NCI-H774 (cell line): Measurements from ENCODE around the gene GASK1A.

Experiments
- DNase-seq: peaks from one replicate; lab custom pipeline; 2025; lab: John Stamatoyannopoulos, UW

GASK1A gene

DNA sequence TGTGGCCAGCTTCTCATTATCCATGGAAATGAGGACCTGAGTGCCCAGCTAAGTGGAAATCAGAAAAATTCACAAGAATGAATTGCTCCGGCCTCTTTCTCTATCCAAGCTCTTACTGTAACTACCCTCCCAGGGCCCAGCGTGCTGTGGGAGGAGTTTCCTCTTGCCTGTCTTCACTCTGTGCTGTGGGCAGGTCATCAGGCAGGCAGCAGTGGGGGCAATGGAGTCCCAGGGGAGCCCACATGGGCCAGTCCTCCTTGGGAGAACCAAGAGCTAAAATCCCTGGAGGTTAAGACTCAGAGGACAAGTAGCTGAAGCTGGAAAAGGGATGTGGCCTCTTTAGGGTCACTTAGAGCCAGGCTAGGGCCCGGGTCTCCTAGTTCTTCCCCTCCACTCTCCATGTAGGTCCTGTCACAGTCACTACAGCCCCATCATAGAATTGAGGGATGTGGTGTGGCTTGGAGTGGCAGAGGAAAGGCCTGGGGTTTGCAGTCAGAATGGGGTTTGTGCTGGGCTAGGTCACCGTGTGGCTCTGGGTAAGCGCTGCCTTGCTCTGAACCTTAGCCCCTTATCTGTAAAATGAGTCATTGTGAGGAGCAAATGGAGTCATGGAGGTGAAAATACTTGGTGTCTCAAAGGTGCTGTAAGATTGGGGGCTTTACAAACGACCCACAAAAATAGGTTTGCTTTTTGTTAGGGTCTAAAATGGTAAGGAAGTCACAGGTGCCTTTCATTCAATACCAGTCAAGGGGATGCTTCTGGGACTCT is 3.7 kb downstream of the GASK1A start:
- DNase-seq: no peak

DNA sequence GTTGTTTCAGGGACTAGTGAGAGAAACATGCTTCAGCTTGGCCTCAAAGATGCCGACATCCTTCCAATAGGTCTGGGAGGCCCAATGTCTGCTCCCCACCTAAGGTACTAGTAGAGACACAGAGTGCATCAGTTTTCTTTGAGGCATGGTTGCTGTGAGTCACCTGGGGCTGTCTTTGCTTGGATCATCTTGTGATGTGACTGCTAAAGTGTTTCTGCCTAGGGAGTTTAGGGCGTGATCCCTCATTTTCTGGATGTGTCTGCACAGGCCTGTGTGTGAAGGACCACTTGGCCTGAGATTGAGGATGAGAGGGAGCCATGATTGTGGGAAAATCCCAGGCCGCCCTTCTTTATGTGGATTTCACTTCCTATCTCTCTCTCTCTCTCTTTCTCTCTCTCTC is 4.8 kb downstream of the GASK1A start:
- DNase-seq: no peak

DNA sequence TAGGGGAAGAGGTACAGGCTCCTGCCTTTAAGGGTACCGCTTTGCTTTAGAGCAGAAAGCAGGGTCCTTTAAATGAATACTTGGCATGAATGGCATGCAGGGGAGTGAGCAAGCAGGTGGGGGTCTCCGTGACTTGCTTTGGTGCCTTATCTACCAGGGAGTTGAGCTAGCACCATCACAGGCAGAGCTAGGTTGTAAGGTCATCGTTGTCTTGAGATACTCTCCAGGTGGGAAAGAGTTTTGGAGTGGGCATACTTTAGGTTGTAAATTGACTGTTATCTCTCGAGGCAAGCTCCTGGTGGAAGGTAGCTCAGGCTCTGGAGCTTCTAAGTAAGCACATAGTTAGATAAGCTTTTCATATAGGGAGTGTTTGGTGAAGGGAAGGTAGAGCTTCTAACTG is 5.6 kb downstream of the GASK1A start:
- no peak for DNase-seq

DNA sequence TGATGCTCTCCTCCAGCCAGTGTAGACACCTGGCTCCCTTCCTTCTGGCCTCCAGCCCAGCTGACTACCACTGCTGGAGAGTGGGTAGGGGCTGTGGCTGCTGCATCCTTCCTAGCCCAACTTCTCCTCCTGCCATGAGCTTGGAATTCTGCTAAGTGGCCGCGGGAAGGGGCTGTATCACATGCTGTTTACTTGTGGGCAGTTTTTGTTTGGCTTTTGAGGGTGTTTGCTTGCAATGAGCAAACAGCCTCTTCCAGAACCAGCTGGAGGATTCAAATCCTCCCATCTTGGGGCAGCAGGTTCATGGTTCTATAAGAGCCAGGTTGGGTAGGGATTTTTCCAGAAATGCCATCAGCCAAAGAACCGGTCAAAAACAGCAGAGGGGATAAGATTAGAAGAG is 9.0 kb downstream of the GASK1A start:
- no peak for DNase-seq

DNA sequence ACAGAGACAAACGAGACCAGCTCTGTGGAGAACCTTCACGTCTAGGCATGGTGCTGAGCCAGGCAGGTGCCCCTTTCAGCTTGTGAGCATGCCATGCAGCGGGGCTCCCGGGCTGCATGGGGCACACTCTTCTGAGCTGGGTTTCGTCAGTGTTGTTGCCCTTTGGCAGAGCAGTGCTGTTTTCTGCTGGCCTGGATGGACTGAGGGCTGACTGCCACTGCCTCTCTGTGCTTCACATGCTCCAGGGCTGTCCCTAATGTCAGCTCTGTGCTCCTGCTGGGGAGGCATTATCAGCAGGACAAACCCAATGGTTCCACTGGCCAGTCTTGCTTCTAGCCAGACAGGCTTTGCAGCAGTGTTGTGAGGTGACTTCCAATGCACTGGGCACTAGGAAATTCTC is 9.5 kb downstream of the GASK1A start:
- no peak for DNase-seq

DNA sequence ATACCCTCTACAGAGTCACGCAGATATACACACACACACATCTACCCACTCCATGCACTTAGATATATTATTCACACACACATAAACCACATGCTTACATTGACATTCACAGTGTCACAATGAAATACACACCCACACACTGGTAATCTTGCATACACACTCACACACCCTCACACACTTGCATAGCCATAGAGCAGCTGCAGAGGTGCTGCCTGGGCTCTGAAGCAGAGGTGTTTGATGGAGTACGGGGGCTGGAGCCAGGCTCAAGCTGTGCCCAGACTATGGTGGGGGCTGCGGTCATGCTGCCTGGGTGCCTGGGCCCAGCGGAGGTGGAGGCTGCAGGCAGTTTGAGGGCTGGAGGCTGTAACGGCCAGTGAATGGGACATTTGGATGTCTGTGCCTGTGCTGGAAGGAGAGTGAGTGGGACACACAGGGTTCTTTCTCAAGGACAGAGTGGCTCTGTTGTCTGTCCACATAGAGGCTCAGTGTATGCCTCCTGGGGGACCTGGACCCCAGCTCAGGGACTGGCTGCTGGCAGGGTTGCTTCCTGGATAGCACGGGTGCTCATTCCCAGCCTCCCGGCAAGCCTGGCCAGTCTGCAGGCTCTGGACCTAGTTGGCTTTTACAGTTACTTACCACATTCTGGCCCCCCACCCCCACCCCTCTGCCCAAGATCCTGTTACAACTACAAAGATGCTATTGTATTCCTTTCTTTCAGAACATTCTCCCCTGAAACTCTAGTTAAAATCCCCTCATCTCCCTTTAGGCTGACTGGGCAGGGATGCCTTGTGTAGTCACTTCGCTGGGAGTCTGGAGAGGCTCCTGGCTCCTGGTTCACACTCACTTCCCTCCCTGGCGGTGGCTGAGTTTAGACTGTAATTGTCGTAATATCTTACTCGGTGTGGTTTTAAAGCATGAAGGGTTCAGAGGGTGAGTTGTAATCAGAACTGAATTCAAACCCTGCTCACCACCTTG is 12.5 kb downstream of the GASK1A start:
- DNase-seq: no peak

DNA sequence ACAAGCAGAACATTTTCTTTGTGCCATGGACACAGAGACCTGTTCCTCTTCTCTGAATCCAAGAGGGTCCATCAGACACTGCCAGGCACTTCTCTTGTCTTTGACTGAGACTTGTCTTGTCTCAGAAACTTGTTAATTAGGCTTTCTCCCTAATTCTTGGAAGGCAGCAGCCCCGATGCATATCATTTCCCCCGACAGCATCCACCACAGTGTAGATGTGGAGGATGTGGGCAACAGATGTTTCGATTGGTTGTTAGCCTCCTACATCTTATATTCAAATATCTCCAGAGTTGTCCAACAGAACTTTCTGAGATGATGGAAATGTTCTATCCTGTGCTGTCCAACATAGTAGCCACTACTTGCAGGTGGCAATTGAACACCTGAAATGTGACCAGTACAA is 15.5 kb downstream of the GASK1A start:
- no peak for DNase-seq

DNA sequence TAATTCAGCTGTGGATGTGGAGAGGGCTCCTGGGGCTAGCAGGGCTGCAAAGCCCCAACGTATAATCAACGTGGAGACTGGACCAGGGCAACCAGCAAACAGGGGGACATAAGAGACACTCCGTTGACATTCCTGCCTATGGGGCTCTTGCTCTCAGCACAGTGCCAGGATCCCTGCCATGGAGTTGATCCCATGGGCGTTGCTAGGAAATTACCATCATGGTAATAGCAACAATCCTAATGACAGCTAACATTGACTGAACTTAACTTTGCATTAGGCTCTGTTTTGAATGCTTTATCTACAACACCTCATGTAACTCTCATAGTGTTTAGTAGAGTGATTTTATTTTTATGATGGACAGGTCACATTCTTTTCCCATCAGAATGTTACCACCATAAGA is 16.9 kb downstream of the GASK1A start:
- DNase-seq: no peak

DNA sequence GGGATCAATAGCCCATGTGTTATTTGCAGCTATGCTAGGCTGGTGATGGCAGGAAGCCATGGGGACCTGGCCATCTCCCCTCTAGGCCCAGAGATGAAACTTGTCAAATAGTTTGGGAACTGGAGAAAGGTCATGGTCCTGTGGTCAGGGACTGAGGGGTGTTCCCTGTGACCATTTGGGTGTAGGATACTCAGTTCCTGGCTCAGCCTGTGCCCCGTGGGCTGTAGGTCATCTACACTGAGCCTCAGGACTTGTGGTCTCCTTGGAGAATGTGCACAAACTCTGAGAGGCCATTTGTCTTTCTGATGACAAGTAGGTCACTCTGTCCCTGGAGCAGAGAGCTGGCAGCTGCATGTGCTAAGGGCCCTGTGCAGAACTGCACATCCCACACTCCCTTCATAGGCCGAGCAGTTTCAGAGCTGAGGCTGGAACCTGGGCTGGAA is 17.5 kb downstream of the GASK1A start:
- no peak for DNase-seq

DNA sequence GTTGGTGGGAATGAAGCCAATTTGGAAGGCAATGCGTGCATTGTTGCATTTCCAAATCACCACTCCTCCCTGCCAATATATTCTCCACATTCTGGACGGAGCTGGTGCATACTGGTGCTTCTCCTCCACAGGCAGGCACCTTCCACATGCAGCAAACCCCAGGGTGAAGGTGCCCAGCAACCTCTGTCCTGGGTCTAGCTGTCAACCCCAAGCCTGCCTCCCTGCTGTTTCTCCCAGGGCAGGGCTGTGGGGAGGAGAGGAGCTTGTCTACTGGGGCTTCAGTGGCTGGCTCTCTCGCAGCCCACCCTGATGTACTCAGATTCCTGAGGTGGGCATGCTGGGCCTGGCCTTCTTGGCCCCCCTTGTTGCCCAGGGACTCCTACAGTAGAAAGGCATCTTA is 20.1 kb downstream of the GASK1A start:
- DNase-seq: no peak

DNA sequence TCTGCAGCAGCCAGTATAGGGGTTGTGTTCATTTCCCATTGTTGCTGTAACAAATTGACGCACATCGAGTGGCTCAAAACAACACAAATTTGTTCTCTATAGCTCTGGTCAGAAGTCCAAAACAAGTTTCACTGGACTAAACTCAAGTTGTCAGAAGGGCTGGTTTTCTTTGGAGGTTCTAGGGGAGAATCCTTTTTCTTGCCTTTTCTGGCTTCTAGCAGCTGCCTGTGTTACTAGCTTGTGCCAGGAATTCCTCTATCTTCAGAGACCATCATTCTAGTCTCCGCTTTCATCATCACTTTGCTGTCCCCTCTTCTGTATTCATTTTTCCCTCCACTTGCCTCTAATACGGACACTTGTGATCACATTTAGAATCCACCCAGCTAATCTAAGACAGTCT is 20.5 kb downstream of the GASK1A start:
- no peak for DNase-seq

DNA sequence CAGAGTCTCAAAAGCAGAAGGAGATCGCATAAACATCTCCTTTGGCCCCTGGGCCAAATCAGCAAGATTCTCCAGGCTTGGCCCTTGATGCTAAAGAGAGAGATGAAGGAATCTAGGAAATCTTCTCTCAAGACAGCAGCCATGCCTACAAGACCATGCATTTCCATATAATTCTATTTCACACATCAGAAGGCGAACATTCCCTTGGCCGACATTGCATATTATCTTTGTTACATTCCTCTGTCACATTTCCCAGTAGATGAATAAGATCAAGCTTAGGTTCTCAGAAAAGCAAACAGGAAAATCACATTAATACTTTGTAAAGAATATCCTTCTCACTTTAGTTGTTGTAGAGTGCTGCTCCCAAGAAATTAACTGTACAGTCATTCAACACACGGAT is 21.3 kb downstream of the GASK1A start:
- DNase-seq: no peak

DNA sequence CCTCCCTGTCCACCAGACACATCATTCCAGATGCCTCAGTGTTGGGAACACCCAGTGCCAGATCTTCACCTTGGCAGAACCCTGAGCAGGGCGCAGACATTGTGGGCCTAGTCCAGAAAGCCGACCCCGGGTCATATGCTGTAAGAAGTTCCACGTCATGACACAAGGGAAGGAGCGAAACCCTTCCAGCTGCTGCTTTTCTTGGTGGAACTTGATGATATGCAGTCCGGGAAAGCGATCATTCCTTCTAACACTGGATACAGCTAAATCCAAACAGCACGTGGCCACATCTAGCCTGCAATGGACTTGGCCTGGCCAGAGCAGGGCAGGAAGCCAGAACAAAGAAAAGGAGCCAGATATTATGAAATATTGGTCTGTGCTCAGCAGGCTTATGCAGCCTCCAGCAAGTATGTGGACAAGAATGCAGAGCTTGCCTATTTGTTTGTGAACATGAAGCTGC is 22.0 kb downstream of the GASK1A start:
- no peak for DNase-seq

DNA sequence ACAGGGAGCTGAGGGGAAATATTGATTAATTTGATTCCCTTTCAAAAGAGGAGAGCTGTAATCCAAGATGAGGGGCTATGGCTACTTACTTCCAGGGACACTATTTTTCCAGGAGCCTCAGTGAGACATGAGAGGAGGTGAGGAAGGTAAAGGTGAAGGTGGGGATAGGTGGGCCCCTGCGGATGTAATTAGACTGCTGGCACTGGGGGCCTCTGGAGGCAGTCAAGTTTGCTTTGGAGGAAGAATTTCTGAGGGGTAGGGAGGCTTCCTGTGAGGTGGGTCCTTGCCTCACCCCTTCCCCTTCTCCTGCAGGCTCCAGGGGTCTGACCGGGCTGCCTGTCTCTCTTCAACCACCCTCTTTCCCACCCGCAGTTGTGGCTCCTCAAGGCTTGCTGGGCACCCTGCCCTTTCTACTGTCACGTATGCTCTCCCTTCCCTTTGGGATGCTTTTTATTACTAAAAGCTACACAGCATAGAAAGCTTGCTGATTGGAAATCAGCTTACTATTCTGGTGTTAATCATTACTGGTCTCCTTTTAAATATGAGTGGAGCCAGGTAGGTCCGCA is 22.5 kb downstream of the GASK1A start:
- no peak for DNase-seq

DNA sequence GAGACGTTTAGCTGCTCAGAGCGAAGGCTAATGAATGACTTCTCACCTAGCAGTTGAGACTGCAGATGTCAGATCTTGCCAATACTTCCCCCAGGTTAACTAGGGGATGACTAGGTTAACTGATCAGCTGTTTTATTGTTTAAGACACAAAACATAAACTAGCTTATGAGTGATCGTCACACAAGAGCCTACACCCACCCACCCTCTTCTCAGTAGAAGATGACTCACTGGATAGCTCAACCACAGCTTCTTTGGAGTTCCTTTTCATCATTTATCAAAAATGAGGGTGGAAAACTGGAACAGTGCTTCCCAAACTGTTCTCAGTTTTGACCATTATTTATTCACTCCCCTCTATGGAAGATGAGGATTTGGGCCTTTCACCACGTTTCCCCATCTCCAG is 25.2 kb downstream of the GASK1A start:
- DNase-seq: no peak

DNA sequence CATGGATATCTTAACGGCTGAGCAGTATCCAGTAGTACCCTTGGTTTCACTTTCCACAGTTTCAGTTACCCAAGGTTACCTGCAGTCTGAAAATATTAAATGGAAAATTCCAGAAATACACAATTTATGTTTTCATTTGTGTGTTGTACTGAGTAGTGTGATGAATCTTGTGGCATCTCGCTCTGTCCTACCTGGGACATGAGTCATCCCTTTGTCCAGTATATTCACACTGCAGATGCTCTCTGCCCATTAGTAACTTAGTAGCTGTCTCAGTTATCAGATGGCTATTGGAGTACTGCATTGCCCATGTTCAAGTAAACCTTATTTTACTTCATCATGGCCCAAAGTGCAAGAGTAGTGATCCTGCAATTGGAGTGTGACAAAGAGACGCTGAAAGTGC is 26.1 kb downstream of the GASK1A start:
- DNase-seq: no peak

DNA sequence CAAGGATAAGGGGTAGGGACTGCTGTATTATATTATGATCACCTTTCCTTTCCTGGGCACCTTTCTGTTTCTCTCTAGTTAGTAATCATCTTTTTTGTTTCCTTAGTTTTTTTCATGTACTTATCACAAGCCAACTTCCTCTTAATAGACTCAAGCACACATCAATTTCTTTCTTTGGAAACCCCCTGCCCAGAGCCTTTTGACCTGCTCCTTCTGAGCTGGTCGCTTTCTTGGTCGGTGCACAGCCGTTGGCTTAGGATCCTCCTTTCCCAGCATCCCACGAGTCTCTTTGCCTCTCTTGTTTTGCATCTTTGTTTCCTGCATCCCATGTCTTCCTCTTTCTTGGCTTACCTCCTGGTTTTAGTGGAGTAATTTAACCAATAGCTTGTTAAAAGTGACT is 26.9 kb downstream of the GASK1A start:
- no peak for DNase-seq

DNA sequence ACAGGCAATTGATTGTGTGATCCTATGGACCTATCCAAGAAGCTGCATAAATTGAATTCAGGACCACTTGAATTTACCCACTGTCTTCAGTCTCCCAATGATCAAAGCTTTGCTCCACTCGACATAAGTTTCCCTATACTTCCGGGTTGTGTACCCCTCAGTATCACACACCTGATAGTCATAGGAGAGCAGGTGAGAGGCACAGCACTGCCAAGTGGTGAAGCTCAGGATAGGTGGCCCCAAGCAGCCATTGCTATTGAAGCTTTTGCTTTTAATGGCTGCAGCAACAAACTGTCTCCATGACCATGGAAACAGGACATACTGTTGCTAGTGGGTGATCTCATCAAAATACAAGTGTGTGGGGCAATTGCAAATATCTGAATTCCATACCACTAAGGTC is 27.7 kb downstream of the GASK1A start:
- no peak for DNase-seq

DNA sequence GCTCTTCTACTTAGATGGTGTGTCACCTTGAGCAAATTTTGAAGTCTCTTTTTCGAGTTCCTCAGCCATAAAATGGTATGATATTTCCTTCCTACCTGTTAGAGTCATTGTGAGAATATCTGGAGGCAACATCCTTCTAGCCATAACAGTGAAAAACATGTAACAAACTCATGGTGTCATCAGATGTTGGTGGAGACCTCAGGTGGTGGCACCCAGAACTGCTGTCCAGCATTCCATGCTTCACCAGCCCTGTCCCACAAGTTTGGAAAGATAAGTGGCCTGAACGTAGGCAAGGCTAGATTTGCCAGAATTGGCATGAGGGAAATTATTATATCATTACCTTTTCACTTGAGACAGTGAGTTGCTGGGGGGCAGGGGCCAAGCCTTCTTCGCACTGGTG is 30.4 kb downstream of the GASK1A start:
- DNase-seq: no peak

DNA sequence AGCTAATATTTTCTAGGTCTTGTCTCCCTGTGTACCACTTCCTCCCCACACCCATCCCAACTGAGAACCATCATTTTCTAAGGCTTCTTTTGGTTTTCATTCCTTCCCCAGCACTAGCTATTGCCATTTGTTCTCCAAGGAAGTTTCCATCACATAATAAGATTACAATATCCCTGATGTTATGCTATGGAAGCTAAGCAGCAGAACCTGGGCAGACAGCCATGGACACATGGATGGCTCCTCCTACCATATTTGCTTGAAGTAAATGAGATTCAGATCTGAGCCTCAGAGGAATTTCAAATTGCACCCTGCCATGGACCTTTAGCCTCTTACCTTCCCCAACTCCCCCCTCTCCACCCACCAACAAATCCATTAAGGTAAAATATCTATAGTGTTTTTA is 31.5 kb downstream of the GASK1A start:
- no peak for DNase-seq

DNA sequence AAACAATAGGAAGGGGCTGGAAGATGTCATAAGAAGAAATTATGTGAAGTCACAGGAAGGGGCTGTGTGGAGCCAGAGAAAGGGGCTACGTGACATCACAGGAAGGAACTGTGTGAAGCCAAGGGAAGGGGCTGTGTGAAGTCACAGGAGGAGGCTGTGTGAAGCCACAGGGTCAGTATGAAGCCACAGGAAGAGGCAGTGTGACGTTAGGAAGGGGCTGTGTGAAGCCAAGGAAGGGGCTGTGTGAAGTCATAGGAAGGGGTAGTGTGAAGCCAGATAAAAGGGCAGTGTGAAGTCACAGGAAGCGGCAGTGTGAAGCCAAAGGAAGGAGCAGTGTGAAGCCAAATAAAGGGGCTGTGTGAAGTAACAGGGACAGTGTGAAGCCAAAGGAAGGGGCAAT is 32.5 kb downstream of the GASK1A start:
- DNase-seq: no peak

DNA sequence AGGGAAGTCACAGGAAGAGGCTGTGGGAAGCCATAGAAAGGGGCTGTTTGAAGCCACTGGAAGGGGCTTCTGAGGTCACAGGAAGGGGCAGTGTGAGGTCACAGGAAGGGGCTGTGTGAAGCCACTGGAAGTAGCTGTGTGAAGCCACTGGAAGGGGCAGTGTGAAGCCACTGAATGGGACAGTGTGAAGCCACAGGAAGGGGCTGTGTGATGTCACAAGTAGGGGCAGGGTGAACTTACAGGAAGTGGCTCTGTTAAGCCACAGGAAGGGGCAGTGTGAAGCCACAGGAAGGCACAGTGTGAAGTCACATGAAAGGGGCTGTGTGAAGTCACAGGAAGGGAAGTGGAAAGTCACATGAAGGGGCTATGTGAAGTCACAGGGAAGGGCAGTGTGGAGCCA is 33.1 kb downstream of the GASK1A start:
- DNase-seq: no peak

DNA sequence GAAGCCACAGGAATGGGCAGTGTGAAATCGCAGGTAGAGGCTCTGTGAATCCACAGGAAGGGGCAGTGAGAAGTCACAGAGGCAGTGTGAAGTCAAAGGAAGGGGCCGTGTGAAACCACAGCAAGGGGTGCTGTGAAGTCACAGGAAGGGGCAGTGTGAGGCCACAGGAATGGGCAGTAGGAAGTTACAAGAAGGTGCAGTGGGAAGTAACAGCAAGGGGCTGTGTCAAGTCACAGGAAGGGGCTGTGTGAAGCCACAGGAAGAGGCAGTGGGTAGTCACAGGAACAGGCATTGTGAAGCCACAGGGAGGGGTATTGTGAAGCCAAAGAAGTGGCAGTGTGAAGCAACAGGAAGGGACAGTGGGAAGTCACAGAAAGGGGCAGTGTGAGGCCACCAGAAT is 34.1 kb downstream of the GASK1A start:
- no peak for DNase-seq
